Measurements from ENCODE around the gene MEX3C. TPM values are rescaled to one million over a fixed set of nuclear protein-coding genes. Genes with fewer than 3 reads are reported as not detected.
A peak's percentile ranks its signal among the peaks of the same experiment; 100 is the strongest.

MEX3C gene
- total and polyA plus RNA-seq, 4 donors, result 7.6 to 31.7 (median 21.0) TPM

DNA sequence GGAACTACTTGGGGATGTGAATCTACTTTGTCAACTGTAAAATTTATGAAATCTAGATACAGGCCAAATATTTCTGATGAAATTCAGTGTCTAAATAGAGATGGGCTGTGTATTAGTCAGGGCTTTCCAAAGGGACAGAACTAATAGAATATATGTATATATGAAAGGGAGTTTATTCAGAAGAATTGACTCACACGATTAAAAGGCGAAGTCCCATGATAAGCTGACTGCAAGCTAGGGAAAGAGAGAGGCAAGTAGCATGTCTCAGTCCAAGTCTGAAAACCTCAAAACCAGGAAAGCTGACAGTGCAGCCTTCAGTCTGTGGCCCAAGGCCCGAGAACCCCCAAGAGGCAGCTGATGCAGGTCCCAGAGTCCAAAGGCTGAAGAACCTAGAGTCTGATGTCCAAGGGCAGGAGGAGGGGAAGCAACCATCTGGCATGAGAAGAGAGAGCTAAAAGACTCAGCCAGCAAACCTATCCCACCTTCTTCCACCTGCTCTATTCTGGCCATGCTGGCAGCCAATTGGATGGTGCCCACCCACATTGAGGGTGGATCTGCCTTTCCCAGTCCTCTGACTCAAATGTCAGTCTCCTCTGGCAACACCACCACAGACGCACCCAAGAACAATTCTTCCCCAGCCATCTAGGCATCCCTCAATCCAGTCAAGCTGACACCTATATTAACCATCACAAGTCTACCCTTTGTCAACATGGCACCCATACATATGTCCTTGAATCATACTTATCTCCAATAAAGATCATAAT, 29.3 kb upstream of the MEX3C start:
- WGBS, 2 donors, result 90 to 98% methylated on average over 4 of the region's 4 CpGs

GRCh38 chr18:51226068-51226467, 28.6 kb upstream of the MEX3C start:
- no peaks in the 10 kb centered on the region for H3K36me3 ChIP-seq (ENCODE audit: control insufficient read depth in 1 of 2, insufficient read depth in 2 of 2, low read length in 1 of 2)
- no peak for DNase-seq
- H3K9me3 ChIP-seq (ENCODE audit: control insufficient read depth, low read length), result peaks cover 9% of the 10 kb centered on the region
- H3K4me1 ChIP-seq (ENCODE audit: control insufficient read depth in 1 of 2, insufficient read depth in 2 of 2, low read length in 2 of 2), result no peaks in the 10 kb centered on the region
- H3K27me3 ChIP-seq (ENCODE audit: control insufficient read depth in 1 of 2, insufficient read depth in 2 of 2, low read length in 1 of 2), result peaks cover 0 to 2% of the 10 kb centered on the region in 2 donors
- H3K27ac ChIP-seq (ENCODE audit: low read depth in 1 of 2, low read length in 2 of 2), result no peak overlapping the region
- no peak overlapping the region for H3K4me3 ChIP-seq (ENCODE audit: low read length in 2 of 2)
- no peak for ATAC-seq (ENCODE audit: low FRiP score)
- intact Hi-C loops (cut with DNase I), result no loop called here
- 88 to 90% methylated on average over 4 of the region's 4 CpGs for WGBS, 2 donors

More for the DNA sequence above, 29.3 kb upstream of the MEX3C start:
- DNase-seq (no peak), ATAC-seq (ENCODE audit: low FRiP score) (no peak)
- Histone ChIP-seq H3K27me3 (ENCODE audit: control insufficient read depth in 1 of 2, insufficient read depth in 2 of 2, low read length in 1 of 2) (peaks cover 0 to 2% of the 10 kb centered on the region in 2 donors), H3K27ac (ENCODE audit: low read depth in 1 of 2, low read length in 2 of 2) (no peak overlapping the region), H3K36me3 (ENCODE audit: control insufficient read depth in 1 of 2, insufficient read depth in 2 of 2, low read length in 1 of 2) (no peaks in the 10 kb centered on the region), H3K4me3 (ENCODE audit: low read length in 2 of 2) (no peak overlapping the region), H3K4me1 (ENCODE audit: control insufficient read depth in 1 of 2, insufficient read depth in 2 of 2, low read length in 2 of 2) (no peaks in the 10 kb centered on the region), H3K9me3 (ENCODE audit: control insufficient read depth, low read length) (peaks cover 9% of the 10 kb centered on the region)
- intact Hi-C loops (cut with DNase I), result no loop called here

- DNase-seq, result no peak
- ATAC-seq (ENCODE audit: low FRiP score), result no peak
- WGBS, 2 donors, result 35 to 43% methylated on average over 2 of the region's 2 CpGs
These were observed 15.1 kb upstream of the MEX3C start for GRCh38 chr18:51212606-51213005.

DNA sequence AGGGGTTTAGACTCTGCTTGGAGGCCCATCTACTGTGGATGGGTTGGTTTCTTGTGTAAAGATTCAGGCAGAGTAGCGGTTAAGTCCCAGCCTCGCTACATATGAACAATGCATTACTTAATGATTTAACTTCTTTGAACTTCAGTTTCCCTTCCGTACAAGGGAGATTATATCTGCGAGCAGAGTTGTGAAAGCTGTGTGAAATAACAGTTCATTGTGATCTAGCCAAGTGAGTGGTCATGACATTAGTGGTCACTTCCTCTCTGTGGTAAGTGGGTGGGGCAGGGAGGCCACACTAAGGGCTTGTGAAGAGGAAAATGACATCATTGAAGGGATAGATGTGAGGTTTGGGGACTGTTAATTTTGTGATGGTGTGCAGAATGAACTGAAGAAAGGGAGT, 14.1 kb upstream of the MEX3C start:
- 71 to 74% methylated on average over 4 of the region's 4 CpGs for WGBS, 2 donors
- Histone ChIP-seq H3K27me3 (ENCODE audit: control insufficient read depth in 1 of 2, insufficient read depth in 2 of 2, low read length in 1 of 2) (no peaks in the 10 kb centered on the region), H3K4me1 (ENCODE audit: control insufficient read depth in 1 of 2, insufficient read depth in 2 of 2, low read length in 2 of 2) (no peaks in the 10 kb centered on the region), H3K9me3 (ENCODE audit: control insufficient read depth, low read length) (no peaks in the 10 kb centered on the region), H3K4me3 (ENCODE audit: low read length in 2 of 2) (no peak overlapping the region), H3K27ac (ENCODE audit: low read depth in 1 of 2, low read length in 2 of 2) (no peak overlapping the region), H3K36me3 (ENCODE audit: control insufficient read depth in 1 of 2, insufficient read depth in 2 of 2, low read length in 1 of 2) (no peaks in the 10 kb centered on the region)
- intact Hi-C loops (cut with DNase I), result no loop called here
- ATAC-seq (ENCODE audit: low FRiP score) (no peak), DNase-seq (peak in 1 of 2 donors; percentile 66)

More at GRCh38 chr18:51212606-51213005, 15.1 kb upstream of the MEX3C start:
- no peaks in the 10 kb centered on the region for H3K27me3 ChIP-seq (ENCODE audit: control insufficient read depth in 1 of 2, insufficient read depth in 2 of 2, low read length in 1 of 2)
- H3K4me1 ChIP-seq (ENCODE audit: control insufficient read depth in 1 of 2, insufficient read depth in 2 of 2, low read length in 2 of 2), result no peaks in the 10 kb centered on the region
- no peak overlapping the region for H3K27ac ChIP-seq (ENCODE audit: low read depth in 1 of 2, low read length in 2 of 2)
- H3K36me3 ChIP-seq (ENCODE audit: control insufficient read depth in 1 of 2, insufficient read depth in 2 of 2, low read length in 1 of 2), result no peaks in the 10 kb centered on the region
- H3K4me3 ChIP-seq (ENCODE audit: low read length in 2 of 2), result no peak overlapping the region
- intact Hi-C loops (cut with DNase I), result no loop called here
- no peaks in the 10 kb centered on the region for H3K9me3 ChIP-seq (ENCODE audit: control insufficient read depth, low read length)

DNA sequence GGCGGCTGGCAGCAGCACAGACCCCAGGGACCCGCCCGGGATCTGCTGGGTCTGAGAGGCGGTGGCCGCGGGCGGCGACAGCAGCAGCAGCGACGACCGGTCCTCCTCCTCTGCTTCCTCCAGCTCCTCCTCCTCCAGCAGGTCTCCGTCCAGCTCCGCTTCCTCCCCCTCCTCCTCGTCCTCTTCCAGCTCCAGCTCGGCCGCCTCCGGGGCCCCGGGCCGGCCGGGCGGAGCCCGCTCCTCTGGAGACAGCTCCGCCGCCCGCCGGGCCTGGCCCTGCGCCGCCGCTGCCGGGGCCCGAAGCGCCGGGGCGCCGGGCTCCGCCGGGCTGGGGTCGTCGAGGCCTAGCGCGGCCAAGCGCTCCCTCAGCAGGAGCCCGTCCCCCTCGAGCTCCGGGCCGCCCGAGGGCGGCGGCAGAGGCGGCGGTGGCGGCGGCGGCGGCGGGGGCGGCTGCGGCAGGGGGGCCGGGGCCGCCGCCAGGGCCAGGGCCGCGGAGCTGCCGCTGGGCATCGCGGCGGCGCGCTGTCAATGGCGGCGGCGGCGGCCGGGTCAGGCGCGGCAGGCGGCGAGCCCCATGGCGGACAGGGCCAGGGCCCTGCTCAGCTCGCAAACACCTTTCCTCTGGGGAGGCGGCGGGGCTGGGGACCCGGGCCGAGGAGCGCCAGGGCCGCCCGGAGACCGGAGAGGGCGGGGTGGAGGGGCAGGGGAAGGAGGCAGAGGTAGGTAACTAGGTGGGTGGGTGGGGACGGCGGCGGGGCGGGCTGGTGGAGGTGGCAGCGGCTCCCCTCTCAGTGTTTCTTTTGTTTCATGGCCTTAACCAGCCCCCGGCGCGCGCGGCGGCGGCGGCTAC, 445 bp downstream of the MEX3C start:
- ATAC-seq (ENCODE audit: low FRiP score), result peak; percentile 50
- H3K9me3 ChIP-seq (ENCODE audit: control insufficient read depth, low read length), result no peaks in the 10 kb centered on the region
- peak; percentile 77 to 85 for DNase-seq
- no peaks in the 10 kb centered on the region for H3K4me1 ChIP-seq (ENCODE audit: control insufficient read depth in 1 of 2, insufficient read depth in 2 of 2, low read length in 2 of 2)
- peak overlapping the region; percentile 70 to 72 for H3K4me3 ChIP-seq (ENCODE audit: low read length in 2 of 2)
- WGBS, 2 donors, result 1% methylated on average over 33 to 102 of the region's 102 CpGs
- intact Hi-C loops (cut with DNase I), result loop anchor here (2.0 to 10.0 kb wide), 3 partner anchors 165 to 912 kb away; partner anchors contain the start of genes SMAD4 (in 2 of the 2), CXXC1 (in 1 of the 2) and MBD1 (in 1 of the 2)
- no peaks in the 10 kb centered on the region for H3K36me3 ChIP-seq (ENCODE audit: control insufficient read depth in 1 of 2, insufficient read depth in 2 of 2, low read length in 1 of 2)
- peak overlapping the region; percentile 83 to 97 for H3K27ac ChIP-seq (ENCODE audit: low read depth in 1 of 2, low read length in 2 of 2)
- no peaks in the 10 kb centered on the region for H3K27me3 ChIP-seq (ENCODE audit: control insufficient read depth in 1 of 2, insufficient read depth in 2 of 2, low read length in 1 of 2)

- peak; percentile 60 to 87 for DNase-seq
- no peaks in the 10 kb centered on the region for H3K4me1 ChIP-seq (ENCODE audit: control insufficient read depth in 1 of 2, insufficient read depth in 2 of 2, low read length in 2 of 2)
- H3K9me3 ChIP-seq (ENCODE audit: control insufficient read depth, low read length), result no peaks in the 10 kb centered on the region
- 0 to 1% methylated on average over 65 to 66 of the region's 67 CpGs for WGBS, 2 donors
- H3K36me3 ChIP-seq (ENCODE audit: control insufficient read depth in 1 of 2, insufficient read depth in 2 of 2, low read length in 1 of 2), result no peaks in the 10 kb centered on the region
- no peaks in the 10 kb centered on the region for H3K27me3 ChIP-seq (ENCODE audit: control insufficient read depth in 1 of 2, insufficient read depth in 2 of 2, low read length in 1 of 2)
- peak overlapping the region; percentile 70 to 72 for H3K4me3 ChIP-seq (ENCODE audit: low read length in 2 of 2)
- peak; percentile 8 for ATAC-seq (ENCODE audit: low FRiP score)
- intact Hi-C loops (cut with DNase I), result loop anchor here (2.0 to 10.0 kb wide), 3 partner anchors 164 to 911 kb away; partner anchors contain the start of genes SMAD4 (in 2 of the 2), CXXC1 (in 1 of the 2) and MBD1 (in 1 of the 2)
- H3K27ac ChIP-seq (ENCODE audit: low read depth in 1 of 2, low read length in 2 of 2), result peak overlapping the region; percentile 83 to 97
These were observed 1.2 kb downstream of the MEX3C start for GRCh38 chr18:51196118-51196810.

DNA sequence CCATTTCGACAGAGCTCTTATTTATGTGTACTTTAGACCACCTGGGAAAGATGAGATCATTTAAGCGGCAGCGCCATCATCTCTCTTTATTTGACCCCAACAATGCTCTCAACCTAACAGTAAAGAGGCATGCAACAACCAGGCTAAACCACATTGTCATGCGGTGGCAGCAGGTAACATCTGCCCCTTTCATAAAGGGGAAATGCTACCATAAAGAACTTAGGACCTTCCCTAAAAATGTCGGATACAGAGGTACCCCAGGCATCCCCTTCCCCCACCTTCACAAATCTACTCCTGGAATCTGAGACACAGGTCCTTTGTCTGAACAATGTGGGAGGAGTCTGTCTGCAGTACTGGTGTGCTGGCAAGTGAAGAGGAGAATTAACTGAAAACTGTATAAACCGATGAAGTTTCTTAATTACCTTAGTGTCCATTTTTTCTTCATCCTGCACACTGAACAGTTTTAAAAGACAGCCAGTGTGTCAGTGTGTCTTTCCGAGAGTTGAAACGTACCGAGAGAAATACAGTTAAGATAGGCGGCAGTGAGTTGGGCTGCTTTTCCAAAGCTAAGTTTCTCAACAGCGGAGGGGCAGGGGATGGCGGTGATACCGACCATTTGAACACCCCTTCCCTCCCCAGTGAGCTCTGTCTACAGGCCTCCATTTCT, 1.9 kb downstream of the MEX3C start:
- DNase-seq (no peak), ATAC-seq (ENCODE audit: low FRiP score) (no peak)
- H3K4me1 ChIP-seq (ENCODE audit: control insufficient read depth in 1 of 2, insufficient read depth in 2 of 2, low read length in 2 of 2), result no peaks in the 10 kb centered on the region
- H3K36me3 ChIP-seq (ENCODE audit: control insufficient read depth in 1 of 2, insufficient read depth in 2 of 2, low read length in 1 of 2), result no peaks in the 10 kb centered on the region
- no peaks in the 10 kb centered on the region for H3K9me3 ChIP-seq (ENCODE audit: control insufficient read depth, low read length)
- H3K27me3 ChIP-seq (ENCODE audit: control insufficient read depth in 1 of 2, insufficient read depth in 2 of 2, low read length in 1 of 2), result no peaks in the 10 kb centered on the region
- WGBS, 2 donors, result 1% methylated on average over 13 of the region's 13 CpGs
- peak overlapping the region; percentile 70 to 72 for H3K4me3 ChIP-seq (ENCODE audit: low read length in 2 of 2)
- H3K27ac ChIP-seq (ENCODE audit: low read depth in 1 of 2, low read length in 2 of 2), result peak overlapping the region in 1 of 2 donors; percentile 97
- intact Hi-C loops (cut with DNase I), result loop anchor here (2.0 to 10.0 kb wide), 3 partner anchors 163 to 911 kb away; partner anchors contain the start of genes SMAD4 (in 2 of the 2), CXXC1 (in 1 of the 2) and MBD1 (in 1 of the 2)

- WGBS, 2 donors, result 6 to 7% methylated on average over 3 of the region's 3 CpGs
- Histone ChIP-seq H3K4me1 (ENCODE audit: control insufficient read depth in 1 of 2, insufficient read depth in 2 of 2, low read length in 2 of 2) (no peaks in the 10 kb centered on the region), H3K36me3 (ENCODE audit: control insufficient read depth in 1 of 2, insufficient read depth in 2 of 2, low read length in 1 of 2) (no peaks in the 10 kb centered on the region), H3K9me3 (ENCODE audit: control insufficient read depth, low read length) (no peaks in the 10 kb centered on the region), H3K4me3 (ENCODE audit: low read length in 2 of 2) (peak overlapping the region; percentile 70 to 72), H3K27me3 (ENCODE audit: control insufficient read depth in 1 of 2, insufficient read depth in 2 of 2, low read length in 1 of 2) (no peaks in the 10 kb centered on the region), H3K27ac (ENCODE audit: low read depth in 1 of 2, low read length in 2 of 2) (no peak overlapping the region)
- DNase-seq, result no peak
- ATAC-seq (ENCODE audit: low FRiP score), result no peak
- intact Hi-C loops (cut with DNase I), result loop anchor here (5.0 to 10.0 kb wide), 2 partner anchors 163 to 910 kb away; partner anchors contain the start of genes CXXC1 (in 1 of the 2), MBD1 (in 1 of the 2) and SMAD4 (in 1 of the 2)
These were observed 2.4 kb downstream of the MEX3C start for GRCh38 chr18:51195086-51195450.

Data from aorta (tissue), 5 donors.